Gastroesophageal sphincter (tissue), 4 donors: ENCODE results near the gene HCN4. TPM values are rescaled to one million over a fixed set of nuclear protein-coding genes. Genes with fewer than 3 reads are reported as not detected.

Experiments
- ATAC-seq: fragments of 150-250 bp; one replicate; pipeline ENCODE4 v1.9.1; 2016; ENCODE audit warnings: mild to moderate bottlenecking, moderate library complexity
- H3K27ac ChIP-seq, 4 donors: fragments of 200-600 bp; sonication (generic) in 3 of 4; 1 replicate in 3 of 4; 2 replicates in 1 of 4; pipeline ENCODE4 v1.5.1; 2016 to 2019
- H3K27me3 ChIP-seq: fragments of 200-600 bp; sonication (generic); one replicate; pipeline ENCODE4 v1.5.1; 2019
- H3K36me3 ChIP-seq, 2 donors: fragments of 200-600 bp; sonication (generic); one replicate each; pipeline ENCODE4 v1.5.1; 2019; ENCODE audit warnings: control low read depth in 1 of 2
- H3K4me1 ChIP-seq, 3 donors: fragments of 200-600 bp; sonication (generic); 1 replicate in 2 of 3; 2 replicates in 1 of 3; pipeline ENCODE4 v1.5.1; 2016 to 2019; ENCODE audit warnings: control low read depth in 2 of 3
- H3K4me3 ChIP-seq, 2 donors: fragments of 200-600 bp; sonication (generic); one replicate each; pipeline ENCODE4 v1.5.1; 2019; ENCODE audit warnings: mild to moderate bottlenecking in 1 of 2, moderate library complexity in 1 of 2
- H3K9me3 ChIP-seq, 3 donors: fragments of 200-600 bp; sonication (generic); one replicate each; pipeline ENCODE4 v1.5.1; 2017 to 2019; ENCODE audit warnings: control low read depth in 2 of 3
- EP300 ChIP-seq: sonication (generic); formaldehyde crosslinking; IDR thresholded peaks from one replicate; pipeline ENCODE4 v1.6.1; 2017; ENCODE audit warnings: antibody characterized with exemption, mild to moderate bottlenecking
- POLR2A ChIP-seq, 2 donors: fragments of 450-650 bp; IDR thresholded peaks; one replicate each; pipeline ENCODE4 v1.6.1; 2017; ENCODE audit warnings: antibody characterized with exemption in 2 of 2, mild to moderate bottlenecking in 2 of 2, moderate library complexity in 1 of 2
- POLR2AphosphoS5 ChIP-seq: sonication (generic); formaldehyde crosslinking; IDR thresholded peaks from one replicate; pipeline ENCODE4 v1.6.1; 2017; ENCODE audit warnings: antibody characterized with exemption
- WGBS, 2 donors: methylation state at CpG; one replicate each; pipeline ENCODE4 v1.1.5; 2018; ENCODE audit warnings: low coverage in 1 of 2; 5-methylcytosine and 5-hydroxymethylcytosine counted together
- total RNA-seq, 4 donors: library from RNA; depleted of rRNA; stranded (reverse); fragments of >200 nt; gene quantifications; one replicate each; pipeline ENCODE4 v1.1.0, GENCODE V29; 2016
- TF ChIP-seq, protein P1 (sequence below), 4 experiments: fragments of 200-600 bp in 2 of 4; fragments of 450-650 bp in 2 of 4; sonication (generic) in 1 of 4; IDR thresholded peaks; one replicate each; pipeline ENCODE4 v1.5.1; 2017 to 2019; ENCODE audit warnings: antibody characterized with exemption in 4 of 4, mild to moderate bottlenecking in 2 of 4, moderate library complexity in 2 of 4

The HCN4 gene
- total RNA-seq, 4 donors from 2014 or later = 0.08 TPM; not detected in 3

DNA sequence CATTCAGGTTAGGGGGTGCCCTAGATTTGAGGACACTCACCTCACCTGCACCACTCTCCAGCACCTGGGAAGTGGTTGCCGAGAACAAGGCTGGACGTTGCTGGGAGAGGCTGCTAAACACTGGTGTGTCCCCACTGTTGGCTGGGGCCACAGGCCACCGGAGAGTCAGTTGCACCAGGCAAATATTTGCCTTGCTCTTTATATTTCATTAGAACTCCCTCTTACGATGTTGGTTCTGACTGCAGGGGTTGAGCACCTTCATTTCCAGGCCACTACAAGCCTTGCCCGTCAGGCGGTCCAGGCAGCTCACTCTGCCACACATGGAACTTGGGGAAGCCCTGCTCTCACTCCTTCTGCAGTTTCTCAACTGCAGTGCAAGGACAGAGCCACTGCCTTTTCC, 30.7 kb downstream of the HCN4 start:
- peaks cover 24% of the 10 kb centered on the region for H3K27me3 ChIP-seq
- no peak overlapping the region for H3K27ac ChIP-seq
- WGBS, 2 donors = 83 to 92% methylated on average over 1 to 4 of the region's 6 CpGs
- TF ChIP-seq POLR2AphosphoS5 (no peak), EP300 (no peak), POLR2A (IDR thresholded peaks at IDR 0.05) (no peak)
- TF ChIP-seq, protein P1, sequence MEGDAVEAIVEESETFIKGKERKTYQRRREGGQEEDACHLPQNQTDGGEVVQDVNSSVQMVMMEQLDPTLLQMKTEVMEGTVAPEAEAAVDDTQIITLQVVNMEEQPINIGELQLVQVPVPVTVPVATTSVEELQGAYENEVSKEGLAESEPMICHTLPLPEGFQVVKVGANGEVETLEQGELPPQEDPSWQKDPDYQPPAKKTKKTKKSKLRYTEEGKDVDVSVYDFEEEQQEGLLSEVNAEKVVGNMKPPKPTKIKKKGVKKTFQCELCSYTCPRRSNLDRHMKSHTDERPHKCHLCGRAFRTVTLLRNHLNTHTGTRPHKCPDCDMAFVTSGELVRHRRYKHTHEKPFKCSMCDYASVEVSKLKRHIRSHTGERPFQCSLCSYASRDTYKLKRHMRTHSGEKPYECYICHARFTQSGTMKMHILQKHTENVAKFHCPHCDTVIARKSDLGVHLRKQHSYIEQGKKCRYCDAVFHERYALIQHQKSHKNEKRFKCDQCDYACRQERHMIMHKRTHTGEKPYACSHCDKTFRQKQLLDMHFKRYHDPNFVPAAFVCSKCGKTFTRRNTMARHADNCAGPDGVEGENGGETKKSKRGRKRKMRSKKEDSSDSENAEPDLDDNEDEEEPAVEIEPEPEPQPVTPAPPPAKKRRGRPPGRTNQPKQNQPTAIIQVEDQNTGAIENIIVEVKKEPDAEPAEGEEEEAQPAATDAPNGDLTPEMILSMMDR (IDR thresholded peaks at IDR 0.05) = no peak
- no peak overlapping the region for H3K4me3 ChIP-seq
- no peaks in the 10 kb centered on the region for H3K36me3 ChIP-seq
- peaks cover 0 to 3% (median 0%) of the 10 kb centered on the region in 3 donors for H3K9me3 ChIP-seq
- ATAC-seq = no peak
- H3K4me1 ChIP-seq = no peaks in the 10 kb centered on the region

DNA sequence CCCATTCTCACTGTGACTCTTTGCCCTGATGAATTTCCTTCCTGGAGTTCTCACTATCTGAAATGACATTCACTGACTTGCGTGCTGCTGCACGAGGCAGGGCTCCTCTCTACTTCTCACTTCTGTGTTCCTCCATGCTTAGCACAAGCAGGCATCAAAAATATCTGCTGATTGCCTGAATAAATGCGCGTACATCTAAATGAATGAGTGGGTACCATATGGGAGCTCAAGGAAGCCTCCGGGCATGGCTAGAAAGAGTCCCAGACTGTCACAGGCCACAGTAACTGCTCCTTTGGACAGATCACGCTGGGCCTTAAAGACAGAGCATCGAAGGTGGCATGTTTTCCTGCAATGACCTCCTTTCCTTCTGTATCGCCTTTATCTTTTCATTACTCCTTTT, 31.6 kb downstream of the HCN4 start:
- TF ChIP-seq EP300 (no peak), POLR2A (IDR thresholded peaks at IDR 0.05) (no peak), POLR2AphosphoS5 (no peak)
- TF ChIP-seq, protein P1 (IDR thresholded peaks at IDR 0.05) = no peak
- WGBS, 2 donors = 73 to 84% methylated on average over 5 to 8 of the region's 8 CpGs
- Histone ChIP-seq H3K27me3 (peaks cover 24% of the 10 kb centered on the region), H3K9me3 (no peaks in the 10 kb centered on the region), H3K36me3 (no peaks in the 10 kb centered on the region), H3K4me1 (no peaks in the 10 kb centered on the region), H3K4me3 (no peak overlapping the region), H3K27ac (no peak overlapping the region)
- ATAC-seq = no peak

DNA sequence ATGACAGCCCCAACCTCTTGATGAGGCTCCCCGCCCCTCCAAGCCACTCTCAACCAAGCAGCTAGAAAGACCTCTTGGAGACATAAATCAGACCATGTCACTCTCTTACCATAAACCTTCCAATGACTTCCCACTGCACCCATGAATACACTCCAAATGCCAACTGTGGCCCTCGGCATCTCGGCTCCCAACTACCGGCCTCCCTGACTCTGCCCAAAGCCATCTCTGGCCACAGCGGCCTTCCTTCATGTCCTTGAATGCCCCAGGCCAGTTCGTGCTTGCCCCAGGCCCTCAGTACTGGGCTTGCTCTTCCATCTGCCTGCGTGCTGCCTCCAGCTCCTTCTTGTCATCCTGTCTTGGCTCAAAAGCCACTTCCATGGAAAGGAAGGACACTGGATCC, 32.0 kb downstream of the HCN4 start:
- Histone ChIP-seq H3K27ac (no peak overlapping the region), H3K36me3 (no peaks in the 10 kb centered on the region), H3K4me1 (no peaks in the 10 kb centered on the region), H3K4me3 (no peak overlapping the region), H3K27me3 (peaks cover 23% of the 10 kb centered on the region), H3K9me3 (no peaks in the 10 kb centered on the region)
- TF ChIP-seq, protein P1 (IDR thresholded peaks at IDR 0.05) = no peak
- no peak for TF ChIP-seq POLR2AphosphoS5
- TF ChIP-seq POLR2A (IDR thresholded peaks at IDR 0.05) = no peak
- TF ChIP-seq EP300 = no peak
- WGBS, 2 donors = 87 to 90% methylated on average over 4 to 6 of the region's 7 CpGs
- ATAC-seq = no peak

DNA sequence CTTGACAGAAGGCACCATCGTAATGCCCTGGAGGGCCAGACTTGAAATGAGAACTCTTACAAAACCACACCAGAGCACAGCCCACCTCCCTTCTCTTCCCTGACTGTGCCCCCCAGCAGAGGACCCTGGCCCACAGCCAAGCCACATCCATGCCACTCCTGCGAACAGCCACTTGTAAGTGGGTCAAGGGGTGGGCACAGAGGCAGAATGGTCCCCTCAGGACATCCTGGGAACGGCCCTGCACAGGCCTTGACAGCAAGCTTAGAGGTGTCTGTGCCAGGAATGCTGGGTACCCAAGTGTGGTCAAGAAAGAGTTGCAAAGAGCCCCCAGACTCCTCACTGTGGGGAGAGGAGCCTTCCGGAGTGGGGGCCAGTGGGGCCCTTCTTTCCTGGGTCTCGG, 33.3 kb downstream of the HCN4 start:
- no peak overlapping the region for H3K27ac ChIP-seq

DNA sequence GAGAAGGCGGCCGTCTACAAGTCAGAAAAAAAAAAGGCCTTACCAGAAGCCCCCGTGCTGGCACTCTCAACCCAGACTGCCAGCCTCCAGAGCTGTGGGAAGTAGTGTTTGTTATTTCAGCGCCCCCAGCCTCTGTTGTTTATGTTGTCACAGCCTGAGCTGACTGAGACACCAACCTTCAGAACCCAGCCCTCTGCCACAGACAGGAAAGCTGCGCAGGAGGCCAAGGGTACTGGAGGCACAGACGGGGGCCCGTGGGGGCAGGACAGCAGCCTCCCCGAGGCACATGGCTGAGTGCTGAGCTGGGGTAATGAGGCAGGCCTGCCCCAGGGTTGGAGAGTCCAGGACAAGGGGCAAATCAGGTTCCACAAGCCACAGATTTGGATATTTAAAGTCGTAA, 33.7 kb downstream of the HCN4 start:
- Histone ChIP-seq H3K4me3 (no peak overlapping the region), H3K27ac (no peak overlapping the region), H3K36me3 (no peaks in the 10 kb centered on the region), H3K27me3 (peaks cover 17% of the 10 kb centered on the region), H3K4me1 (no peaks in the 10 kb centered on the region), H3K9me3 (no peaks in the 10 kb centered on the region)
- ATAC-seq = no peak
- 12 to 60% methylated on average over 2 to 3 of the region's 9 CpGs for WGBS, 2 donors
- TF ChIP-seq POLR2A (IDR thresholded peaks at IDR 0.05) (no peak), POLR2AphosphoS5 (no peak), EP300 (no peak)
- TF ChIP-seq, protein P1 (IDR thresholded peaks at IDR 0.05) = no peak

More for the DNA sequence above, 33.3 kb downstream of the HCN4 start:
- TF ChIP-seq POLR2A (IDR thresholded peaks at IDR 0.05) (no peak), POLR2AphosphoS5 (no peak), EP300 (no peak)
- TF ChIP-seq, protein P1 (IDR thresholded peaks at IDR 0.05) = no peak
- Histone ChIP-seq H3K4me3 (no peak overlapping the region), H3K9me3 (no peaks in the 10 kb centered on the region), H3K4me1 (no peaks in the 10 kb centered on the region), H3K27me3 (peaks cover 17% of the 10 kb centered on the region), H3K36me3 (no peaks in the 10 kb centered on the region)
- no CpG with 5 or more reads among the region's 5 CpGs for WGBS, 2 donors
- ATAC-seq = no peak
